PC-3 (cell line): ENCODE results near the gene KCNQ1.

Experiments
- CTCF ChIP-seq: fragments of 300-600 bp; sonication (generic); conservative IDR thresholded peaks from 2 replicates; pipeline ENCODE4 v1.5.1; 2017; ENCODE audit warnings: antibody characterized with exemption, low read depth, mild to moderate bottlenecking, low read length
- EZH2 ChIP-seq: fragments of 300-600 bp; sonication (generic); IDR thresholded peaks from one replicate; pipeline ENCODE4 v1.6.1; 2017; ENCODE audit warnings: antibody characterized with exemption, mild to moderate bottlenecking, low read length; ENCODE audit not compliant: unreplicated experiment
- EZH2phosphoT487 ChIP-seq: fragments of 300-600 bp; sonication (generic); IDR thresholded peaks from 2 replicates; pipeline ENCODE4 v1.6.1; 2018; ENCODE audit warnings: mild to moderate bottlenecking, antibody characterized with exemption, low read length, borderline replicate concordance

GRCh38 chr11:2857918-2858317 lies 413.1 kb downstream of the KCNQ1 start:
- TF ChIP-seq CTCF = no peak
- no peak for TF ChIP-seq EZH2
- TF ChIP-seq EZH2phosphoT487 = no peak
